NK-92 (cell line): ENCODE measurements around the gene WDFY2.
"Not testable (repeated sequence)": the region's sequence is repeated elsewhere in the genome, so short reads cannot be mapped to it uniquely, and the experiment has no call there.

Experiments
- DNase-seq: peaks from one replicate; lab custom pipeline; 2025; ENCODE audit not compliant: unreplicated experiment; lab: John Stamatoyannopoulos, UW

The WDFY2 gene, protein sequence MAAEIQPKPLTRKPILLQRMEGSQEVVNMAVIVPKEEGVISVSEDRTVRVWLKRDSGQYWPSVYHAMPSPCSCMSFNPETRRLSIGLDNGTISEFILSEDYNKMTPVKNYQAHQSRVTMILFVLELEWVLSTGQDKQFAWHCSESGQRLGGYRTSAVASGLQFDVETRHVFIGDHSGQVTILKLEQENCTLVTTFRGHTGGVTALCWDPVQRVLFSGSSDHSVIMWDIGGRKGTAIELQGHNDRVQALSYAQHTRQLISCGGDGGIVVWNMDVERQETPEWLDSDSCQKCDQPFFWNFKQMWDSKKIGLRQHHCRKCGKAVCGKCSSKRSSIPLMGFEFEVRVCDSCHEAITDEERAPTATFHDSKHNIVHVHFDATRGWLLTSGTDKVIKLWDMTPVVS

GRCh38 chr13:51583875-51584730, at the start of gene WDFY2:
WDFY2 (plus strand) TSS chr13:51584462; CDS start chr13:51584688, 226 bp downstream.
- peak; percentile 95 for DNase-seq

DNA sequence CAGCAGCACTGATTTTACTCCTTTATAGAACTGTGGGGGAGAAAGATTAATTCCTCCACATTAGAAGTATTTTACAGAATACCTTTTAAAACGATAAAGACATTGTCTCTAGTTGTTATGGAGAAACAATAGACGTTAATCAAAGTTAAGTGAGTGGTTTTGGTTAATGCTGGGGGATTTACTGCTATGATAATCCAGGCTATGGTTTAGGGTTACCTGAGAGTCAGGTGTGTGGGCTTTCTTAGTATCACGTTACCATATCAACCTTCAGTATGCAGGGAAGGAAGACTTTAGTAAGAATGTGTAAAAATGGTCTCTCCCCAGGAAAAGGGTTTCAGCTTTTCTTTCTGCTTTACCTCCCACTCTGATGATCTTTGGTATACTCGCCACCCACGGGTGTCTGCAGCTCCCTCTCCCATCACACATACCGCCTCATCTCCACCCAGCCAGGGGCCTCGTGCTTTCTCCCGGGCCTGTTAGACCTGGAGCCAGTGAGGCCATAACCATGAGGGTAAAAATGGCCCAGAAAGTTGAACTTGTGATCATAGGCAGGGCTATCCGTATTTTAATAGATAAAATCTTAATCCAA, 45.6 kb upstream of the WDFY2 start:
- no peak for DNase-seq

- DNase-seq, result no peak
Observed at GRCh38 chr13:51539887-51540286, 44.4 kb upstream of the WDFY2 start.

GRCh38 chr13:51541037-51541436, 43.2 kb upstream of the WDFY2 start:
- no peak for DNase-seq

GRCh38 chr13:51541809-51542258, 42.4 kb upstream of the WDFY2 start:
- no peak for DNase-seq

DNA sequence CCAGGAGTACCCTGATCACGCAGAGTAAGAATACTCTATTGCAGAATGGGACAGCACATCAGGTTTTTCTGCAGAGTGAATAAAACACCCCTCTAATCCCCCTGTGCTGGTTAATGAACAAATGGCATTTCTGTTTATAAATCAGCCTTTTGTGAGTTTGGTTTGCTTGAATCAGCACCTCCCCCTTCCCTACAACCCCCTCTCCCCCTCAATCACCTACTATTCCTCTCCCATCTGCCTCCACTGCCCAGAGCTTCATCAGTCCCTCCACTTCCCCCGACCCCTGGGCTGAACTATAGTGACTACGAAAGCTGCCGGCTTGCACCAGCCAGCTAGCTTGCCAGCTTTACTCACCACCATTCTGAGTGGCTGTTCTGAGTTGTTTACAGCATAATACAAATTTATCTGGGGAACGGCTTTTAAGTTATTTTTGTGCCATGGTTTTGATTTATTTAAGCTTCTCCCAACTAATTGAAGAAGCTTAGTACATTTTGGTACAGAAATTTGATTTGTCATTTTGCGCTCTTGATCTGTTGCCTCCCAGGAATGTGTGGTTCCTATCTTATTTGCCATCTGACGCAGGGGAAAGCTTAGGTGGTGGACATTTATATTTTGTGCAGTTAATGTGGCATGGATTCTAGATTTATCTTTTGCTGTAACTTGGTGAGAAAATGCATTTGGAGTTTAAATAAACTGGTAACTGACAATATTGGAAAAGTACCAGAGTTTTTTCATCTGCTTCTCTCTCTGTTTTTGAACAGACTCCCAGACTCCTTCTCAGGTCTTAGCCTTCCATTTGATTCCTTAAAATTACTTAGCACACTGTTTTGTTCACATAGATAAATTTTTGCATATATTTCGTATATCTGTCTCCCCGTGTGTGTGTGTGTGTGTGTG, 41.7 kb upstream of the WDFY2 start:
- DNase-seq, result no peak

- not testable (repeated sequence) for DNase-seq
Observed at GRCh38 chr13:51545446-51545845, 38.8 kb upstream of the WDFY2 start.

DNA sequence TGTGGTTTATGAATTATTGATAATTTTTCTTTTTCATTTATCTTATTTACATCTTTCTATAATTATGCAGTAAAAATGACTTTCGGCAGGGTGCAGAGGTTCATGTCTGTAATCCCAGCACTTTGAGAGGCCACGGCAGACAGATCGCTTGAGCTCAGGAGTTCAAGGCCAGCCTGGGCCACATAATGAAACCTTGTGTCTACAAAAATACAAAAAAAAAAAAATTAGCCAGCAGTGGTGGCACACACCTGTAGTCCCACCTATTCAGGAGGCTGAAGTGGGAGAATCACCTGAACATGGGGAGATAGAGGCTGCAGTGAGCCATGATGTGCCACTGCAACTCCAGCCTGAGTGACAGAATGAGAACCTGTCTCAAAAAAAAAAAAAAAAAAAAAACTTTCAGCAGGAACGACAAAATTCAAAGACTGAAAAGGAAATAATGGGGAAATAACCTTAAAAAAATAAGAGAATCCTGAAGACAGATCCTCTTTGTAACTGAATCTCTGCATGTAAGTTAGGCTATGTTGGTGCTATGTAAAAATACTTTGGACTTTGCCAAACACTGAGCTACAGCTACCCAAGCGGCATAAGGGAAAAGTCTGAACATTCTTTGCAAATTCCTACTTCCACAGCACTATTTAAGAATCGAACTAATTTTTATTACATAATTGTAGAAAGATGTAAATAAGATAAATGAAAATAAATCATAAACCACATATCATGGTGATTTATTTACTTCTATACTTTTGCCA, 36.7 kb upstream of the WDFY2 start:
- DNase-seq, result no peak

GRCh38 chr13:51549050-51549449, 35.2 kb upstream of the WDFY2 start:
- no peak for DNase-seq

DNA sequence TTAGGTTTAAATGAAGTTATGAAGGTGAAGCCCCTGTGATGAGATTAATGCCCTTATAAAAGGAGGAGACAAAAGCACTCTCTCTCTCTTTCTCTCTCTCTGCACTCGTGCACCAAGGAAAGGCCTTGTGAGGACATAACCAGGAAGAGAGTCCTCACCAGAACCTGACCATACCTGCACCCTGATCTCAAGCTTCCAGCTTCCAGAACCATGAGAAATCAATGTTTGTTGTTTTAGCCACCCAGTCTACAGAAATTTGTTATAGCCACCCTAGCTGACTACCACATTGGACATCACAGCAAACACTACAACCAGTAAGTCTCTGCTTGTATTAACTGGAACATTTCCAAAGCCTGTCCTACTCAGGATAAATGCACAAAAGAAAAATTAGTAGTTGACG, 34.7 kb upstream of the WDFY2 start:
- no peak for DNase-seq

DNA sequence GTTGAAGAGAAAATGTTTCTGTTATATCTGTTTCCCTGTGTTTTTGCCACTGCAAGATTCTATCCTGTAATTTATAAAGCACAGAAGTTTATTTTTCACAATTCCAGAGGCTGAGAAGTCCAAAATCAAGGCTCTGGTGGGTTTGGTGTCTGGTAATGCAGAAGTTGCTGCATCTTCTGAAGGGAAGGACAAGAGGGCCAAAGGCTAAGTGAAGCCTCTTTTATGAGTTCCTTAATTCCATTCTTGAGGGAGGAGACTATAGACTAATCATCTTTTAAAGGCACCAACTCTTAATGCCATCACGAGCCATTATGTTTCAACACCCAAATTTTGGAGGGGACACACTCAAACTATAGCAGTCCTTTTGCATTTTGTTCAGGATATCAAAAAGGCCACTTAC, 34.1 kb upstream of the WDFY2 start:
- no peak for DNase-seq

DNA sequence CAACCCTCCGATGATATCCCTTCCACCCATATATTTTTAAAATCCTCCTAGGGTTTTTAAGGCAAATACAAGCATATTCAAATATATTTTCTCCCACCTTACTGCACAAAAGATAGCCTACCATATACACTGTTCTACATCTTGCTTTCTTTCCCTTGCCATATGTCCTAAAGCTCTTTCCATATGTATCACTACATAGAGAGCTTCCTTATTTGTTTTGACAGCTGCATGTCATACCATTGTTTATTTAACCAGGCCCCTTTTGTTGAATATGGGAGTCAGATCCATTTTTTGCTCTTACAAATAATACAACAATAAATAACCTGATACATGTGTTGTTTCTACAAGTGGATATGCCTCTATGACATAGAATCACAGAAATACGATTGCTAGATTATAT, 32.8 kb upstream of the WDFY2 start:
- no peak for DNase-seq

DNA sequence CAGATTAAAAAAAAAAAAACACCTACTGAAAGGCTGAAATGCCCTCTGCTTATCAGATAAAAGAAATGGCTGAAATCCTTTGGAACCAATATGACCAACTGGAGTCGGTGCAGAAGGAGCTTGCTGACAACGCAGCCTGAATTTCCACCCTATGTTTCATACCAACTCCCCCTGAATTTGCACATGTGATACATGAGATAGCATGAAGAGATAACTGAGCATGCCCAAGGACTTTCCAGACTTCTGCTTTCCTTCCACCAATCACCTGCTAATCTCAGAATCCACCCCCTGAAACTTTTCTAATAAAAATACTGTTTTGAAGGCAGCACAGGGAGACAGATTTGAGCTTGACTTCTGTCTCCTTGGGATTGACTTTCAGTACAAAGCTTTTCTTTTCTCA, 32.2 kb upstream of the WDFY2 start:
- no peak for DNase-seq

DNA sequence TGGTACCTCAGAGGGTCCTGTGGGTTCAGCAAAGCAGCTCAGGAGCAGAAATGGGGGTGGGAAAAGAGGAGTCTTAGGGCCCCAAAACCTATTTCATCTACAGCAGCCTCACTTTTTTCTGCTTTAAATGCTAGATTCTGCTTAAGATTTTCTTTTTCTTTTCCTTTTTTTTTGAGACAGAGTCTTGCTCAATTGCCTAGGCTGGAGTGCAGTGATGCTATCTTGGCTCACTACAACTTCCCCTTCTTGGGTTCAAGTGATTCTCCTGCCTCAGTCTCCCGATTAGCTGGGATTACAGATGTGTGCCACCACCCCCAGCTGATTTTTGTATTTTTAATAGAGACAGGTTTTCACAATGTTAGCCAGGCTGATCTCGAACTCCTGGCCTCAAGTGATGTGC, 30.7 kb upstream of the WDFY2 start:
- no peak for DNase-seq

DNA sequence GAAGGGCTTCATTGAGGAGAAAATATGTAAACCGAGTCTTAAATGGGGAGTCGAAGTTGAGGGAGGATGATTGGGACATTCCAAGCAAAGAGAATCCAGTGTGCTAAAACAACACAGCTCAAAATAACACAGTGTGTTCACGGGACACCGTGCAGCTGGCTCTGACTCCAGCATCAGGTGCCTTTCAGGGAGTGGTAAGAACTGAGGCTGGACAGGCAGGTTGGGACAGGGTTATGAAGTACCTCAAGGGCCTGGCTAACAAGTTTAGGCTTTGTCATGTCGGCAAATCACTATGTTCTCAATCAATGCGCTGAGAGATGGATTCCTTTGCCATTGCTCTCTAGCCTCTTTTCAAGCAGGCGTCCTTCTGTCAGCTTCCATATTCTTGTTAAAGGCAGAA, 27.5 kb upstream of the WDFY2 start:
- no peak for DNase-seq

GRCh38 chr13:51557438-51557837, 26.8 kb upstream of the WDFY2 start:
- no peak for DNase-seq

DNA sequence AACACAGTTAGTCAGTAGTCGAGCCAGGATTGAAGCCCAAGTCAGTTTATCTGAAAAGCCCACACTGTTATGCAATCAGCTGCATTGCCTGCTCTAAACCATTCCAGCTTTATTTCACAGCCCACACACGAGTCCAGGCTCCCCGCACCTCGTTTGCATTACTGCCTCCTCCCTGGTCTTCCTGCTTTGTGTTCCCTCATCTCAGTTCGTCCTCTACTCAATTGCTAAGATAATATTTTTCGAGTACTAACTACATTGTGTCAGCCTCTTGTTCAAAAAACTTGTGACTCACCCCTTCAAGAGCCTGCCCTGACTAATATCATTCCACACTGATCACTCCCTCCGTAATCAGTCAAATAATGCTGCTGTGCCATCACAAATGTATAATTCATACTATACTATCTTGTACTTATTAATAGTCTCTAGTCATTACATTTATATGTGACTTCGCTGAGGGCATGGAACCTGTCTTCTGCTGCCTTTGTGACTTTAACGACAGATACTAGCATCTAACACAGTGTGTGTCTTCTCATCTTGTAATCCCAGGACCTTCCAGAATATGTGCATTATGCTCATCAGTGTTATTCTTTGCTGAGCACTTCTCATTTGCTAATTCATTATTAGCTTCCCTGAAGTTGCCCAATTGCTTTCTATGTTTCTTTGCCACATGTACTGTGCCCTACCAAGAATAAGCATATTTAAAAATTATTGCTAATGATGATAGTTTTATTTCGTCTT, 26.2 kb upstream of the WDFY2 start:
- DNase-seq, result no peak

GRCh38 chr13:51559946-51560735, 24.1 kb upstream of the WDFY2 start:
- DNase-seq, result no peak
